ENCODE results near the gene ADCY2. TPM values are rescaled to one million over a fixed set of nuclear protein-coding genes. Genes with fewer than 3 reads are reported as not detected.

ADCY2 gene
- total RNA-seq, 4 donors from 2014 or later: 4.8 to 9.1 (median 5.7) TPM

DNA sequence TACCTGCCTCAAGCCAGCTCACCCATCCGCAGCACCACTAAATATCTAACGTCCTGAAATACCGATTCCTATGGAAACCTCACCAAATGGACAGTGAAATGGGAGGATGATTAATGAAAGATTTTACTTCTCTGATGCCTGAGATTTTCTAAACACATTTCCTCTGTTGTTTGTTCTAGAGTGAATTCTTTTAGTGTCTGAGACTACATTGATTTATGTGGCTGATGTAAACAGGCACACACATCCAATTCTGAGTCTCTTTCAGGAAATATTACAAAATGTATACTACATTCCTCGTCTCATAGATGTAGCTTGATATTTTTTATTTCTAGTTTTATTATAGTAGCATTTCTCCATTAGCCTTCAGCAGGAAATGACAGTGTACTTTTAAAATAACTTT lies 20.5 kb upstream of the ADCY2 start:
- DNase-seq (ENCODE audit: extremely low spot score): no peak
- Histone ChIP-seq H3K36me3 (no peaks in the 10 kb centered on the region), H3K9me3 (no peaks in the 10 kb centered on the region), H3K4me1 (no peaks in the 10 kb centered on the region), H3K27ac (replicated peaks in 1 of 4) (no peak overlapping the region), H3K4me3 (no peak overlapping the region), H3K27me3 (no peaks in the 10 kb centered on the region)
- intact Hi-C loops (cut with DNase I): no loop called here
- no peak for TF ChIP-seq POLR2AphosphoS5 (IDR thresholded peaks at IDR 0.05)
- no peak for TF ChIP-seq POLR2A (IDR thresholded peaks at IDR 0.05; ENCODE audit: low read depth)
- TF ChIP-seq, protein P1, sequence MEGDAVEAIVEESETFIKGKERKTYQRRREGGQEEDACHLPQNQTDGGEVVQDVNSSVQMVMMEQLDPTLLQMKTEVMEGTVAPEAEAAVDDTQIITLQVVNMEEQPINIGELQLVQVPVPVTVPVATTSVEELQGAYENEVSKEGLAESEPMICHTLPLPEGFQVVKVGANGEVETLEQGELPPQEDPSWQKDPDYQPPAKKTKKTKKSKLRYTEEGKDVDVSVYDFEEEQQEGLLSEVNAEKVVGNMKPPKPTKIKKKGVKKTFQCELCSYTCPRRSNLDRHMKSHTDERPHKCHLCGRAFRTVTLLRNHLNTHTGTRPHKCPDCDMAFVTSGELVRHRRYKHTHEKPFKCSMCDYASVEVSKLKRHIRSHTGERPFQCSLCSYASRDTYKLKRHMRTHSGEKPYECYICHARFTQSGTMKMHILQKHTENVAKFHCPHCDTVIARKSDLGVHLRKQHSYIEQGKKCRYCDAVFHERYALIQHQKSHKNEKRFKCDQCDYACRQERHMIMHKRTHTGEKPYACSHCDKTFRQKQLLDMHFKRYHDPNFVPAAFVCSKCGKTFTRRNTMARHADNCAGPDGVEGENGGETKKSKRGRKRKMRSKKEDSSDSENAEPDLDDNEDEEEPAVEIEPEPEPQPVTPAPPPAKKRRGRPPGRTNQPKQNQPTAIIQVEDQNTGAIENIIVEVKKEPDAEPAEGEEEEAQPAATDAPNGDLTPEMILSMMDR (IDR thresholded peaks at IDR 0.05): no peak
- TF ChIP-seq EP300 (IDR thresholded peaks at IDR 0.05): no peak
- WGBS: 63% methylated on average over 4 of the region's 4 CpGs

DNA sequence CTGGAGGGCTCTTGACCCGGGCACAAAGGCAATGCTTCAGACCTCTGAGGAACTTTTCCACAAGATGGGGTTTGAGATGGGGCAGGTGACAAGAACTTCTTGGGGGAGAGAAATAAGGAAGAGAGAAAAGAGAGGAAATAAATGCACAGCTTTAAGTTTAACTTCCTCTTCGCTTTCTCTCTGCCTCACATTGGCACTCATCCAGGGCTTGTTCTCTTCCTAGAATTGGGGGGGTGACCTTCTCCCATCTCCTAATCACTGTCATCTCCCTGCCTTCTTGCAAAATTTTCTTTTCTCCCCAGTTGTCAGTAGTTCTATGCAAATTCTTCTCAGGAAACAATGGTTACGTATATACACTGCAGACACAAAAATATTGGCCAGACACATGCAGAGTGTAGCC lies 19.1 kb upstream of the ADCY2 start:
- no peak overlapping the region for H3K4me3 ChIP-seq
- no peak for DNase-seq (ENCODE audit: extremely low spot score)
- H3K27ac ChIP-seq (replicated peaks in 1 of 4): no peak overlapping the region
- 70% methylated on average over 3 of the region's 3 CpGs for WGBS
- intact Hi-C loops (cut with DNase I): no loop called here
- no peaks in the 10 kb centered on the region for H3K9me3 ChIP-seq
- H3K36me3 ChIP-seq: no peaks in the 10 kb centered on the region
- TF ChIP-seq POLR2AphosphoS5 (IDR thresholded peaks at IDR 0.05) (no peak), POLR2A (IDR thresholded peaks at IDR 0.05; ENCODE audit: low read depth) (no peak), EP300 (IDR thresholded peaks at IDR 0.05) (no peak)
- TF ChIP-seq, protein P1 (IDR thresholded peaks at IDR 0.05): no peak
- H3K4me1 ChIP-seq: no peaks in the 10 kb centered on the region
- H3K27me3 ChIP-seq: no peaks in the 10 kb centered on the region

DNA sequence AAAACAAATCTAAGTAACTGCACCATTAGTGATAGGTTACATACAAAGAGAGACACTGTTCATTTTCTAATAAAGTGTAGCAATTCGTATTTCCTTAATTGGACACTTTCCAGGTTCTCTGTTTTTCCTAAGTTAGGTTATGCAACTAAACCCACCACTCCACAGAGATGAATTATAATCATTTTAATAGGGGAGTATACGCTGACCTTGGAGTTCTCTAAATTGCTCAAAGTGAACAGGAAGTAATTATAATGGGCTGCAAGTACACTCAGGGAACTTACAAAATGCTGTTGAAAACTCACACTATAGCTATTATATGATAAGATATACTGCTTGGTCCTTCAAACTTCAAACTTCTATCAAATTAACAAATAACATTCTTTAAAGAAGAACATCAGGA lies 18.2 kb upstream of the ADCY2 start:
- H3K4me1 ChIP-seq: no peaks in the 10 kb centered on the region
- H3K27ac ChIP-seq (replicated peaks in 1 of 4): no peak overlapping the region
- no peak overlapping the region for H3K4me3 ChIP-seq
- TF ChIP-seq EP300 (IDR thresholded peaks at IDR 0.05): no peak
- TF ChIP-seq, protein P1 (IDR thresholded peaks at IDR 0.05): no peak
- TF ChIP-seq POLR2AphosphoS5 (IDR thresholded peaks at IDR 0.05): no peak
- TF ChIP-seq POLR2A (IDR thresholded peaks at IDR 0.05; ENCODE audit: low read depth): no peak
- intact Hi-C loops (cut with DNase I): no loop called here
- H3K36me3 ChIP-seq: no peaks in the 10 kb centered on the region
- no peaks in the 10 kb centered on the region for H3K9me3 ChIP-seq
- H3K27me3 ChIP-seq: no peaks in the 10 kb centered on the region
- 38% methylated on average over 2 of the region's 2 CpGs for WGBS
- DNase-seq (ENCODE audit: extremely low spot score): no peak

DNA sequence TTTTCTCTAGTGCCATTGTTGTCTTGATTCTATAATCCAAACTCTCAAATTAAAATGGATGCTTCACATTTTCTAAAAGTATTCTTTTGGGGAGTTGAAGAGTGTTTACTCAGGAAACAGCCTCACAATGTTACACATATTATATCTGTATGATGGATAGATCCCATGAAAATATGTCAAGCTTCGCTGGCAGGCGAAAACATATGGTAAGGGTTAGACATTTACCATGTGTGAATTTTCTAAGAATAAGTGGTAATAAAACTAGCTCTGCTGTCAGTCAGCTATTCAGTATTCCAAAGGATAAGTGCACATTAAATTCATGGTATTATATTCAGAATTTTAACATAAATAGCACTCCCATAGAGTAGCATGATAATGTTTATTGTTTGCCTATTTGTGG lies 13.3 kb upstream of the ADCY2 start:
- Histone ChIP-seq H3K36me3 (no peaks in the 10 kb centered on the region), H3K9me3 (no peaks in the 10 kb centered on the region), H3K27me3 (peaks cover 0 to 4% (median 0%) of the 10 kb centered on the region in 4 donors), H3K4me1 (no peaks in the 10 kb centered on the region), H3K27ac (replicated peaks in 1 of 4) (no peak overlapping the region), H3K4me3 (no peak overlapping the region)
- 86% methylated on average over 2 of the region's 2 CpGs for WGBS
- no peak for TF ChIP-seq POLR2A (IDR thresholded peaks at IDR 0.05; ENCODE audit: low read depth)
- no peak for TF ChIP-seq EP300 (IDR thresholded peaks at IDR 0.05)
- TF ChIP-seq, protein P1 (IDR thresholded peaks at IDR 0.05): no peak
- TF ChIP-seq POLR2AphosphoS5 (IDR thresholded peaks at IDR 0.05): no peak
- intact Hi-C loops (cut with DNase I): no loop called here
- DNase-seq (ENCODE audit: extremely low spot score): no peak

DNA sequence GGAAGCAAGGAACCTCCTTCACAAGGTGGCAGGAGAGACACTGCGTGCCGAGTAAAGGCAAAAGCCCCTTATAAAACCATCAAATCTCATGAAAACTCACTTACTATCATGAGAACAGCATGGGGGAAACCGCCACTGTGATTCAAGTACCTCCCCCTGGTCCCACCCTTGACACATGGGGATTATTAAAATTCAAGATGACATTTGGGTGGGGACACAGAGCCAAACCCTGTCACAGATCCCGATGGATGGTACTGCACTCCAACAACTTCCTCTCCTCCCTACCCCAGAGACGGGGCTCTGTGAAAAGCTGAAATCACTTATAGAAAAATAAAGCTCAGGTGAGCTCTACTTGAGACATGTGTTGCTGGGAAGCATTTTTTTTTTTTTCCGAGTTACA lies 10.3 kb upstream of the ADCY2 start:
- intact Hi-C loops (cut with DNase I): no loop called here
- Histone ChIP-seq H3K4me1 (peaks cover 0 to 14% (median 0%) of the 10 kb centered on the region in 4 donors), H3K27ac (replicated peaks in 1 of 4) (no peak overlapping the region), H3K27me3 (peaks cover 0 to 4% (median 0%) of the 10 kb centered on the region in 4 donors), H3K9me3 (no peaks in the 10 kb centered on the region), H3K4me3 (no peak overlapping the region), H3K36me3 (no peaks in the 10 kb centered on the region)
- no peak for DNase-seq (ENCODE audit: extremely low spot score)
- TF ChIP-seq, protein P1 (IDR thresholded peaks at IDR 0.05): no peak
- TF ChIP-seq POLR2A (IDR thresholded peaks at IDR 0.05; ENCODE audit: low read depth) (no peak), POLR2AphosphoS5 (IDR thresholded peaks at IDR 0.05) (no peak), EP300 (IDR thresholded peaks at IDR 0.05) (no peak)
- 92% methylated on average over 6 of the region's 6 CpGs for WGBS
